ENCODE measurements around the gene LRIG1. TPM values are rescaled to one million over a fixed set of nuclear protein-coding genes. Genes with fewer than 3 reads are reported as not detected.
A peak's percentile ranks its signal among the peaks of the same experiment; 100 is the strongest.

LRIG1 gene
- total RNA-seq, 1 donor from 2014 or later: 30.2 TPM

GRCh38 chr3:66393333-66394005 is 107.4 kb downstream of the LRIG1 start:
- Mint-ChIP-seq H3K4me1 (ENCODE audit: low read depth, unreplicated experiment) (peaks cover 12% of the 10 kb centered on the region), H3K27ac (ENCODE audit: unreplicated experiment) (no peak overlapping the region), H3K27me3 (ENCODE audit: unreplicated experiment) (peaks cover 4% of the 10 kb centered on the region), H3K4me3 (ENCODE audit: unreplicated experiment) (no peak overlapping the region), H3K9me3 (ENCODE audit: unreplicated experiment) (peaks cover 2% of the 10 kb centered on the region), H3K36me3 (ENCODE audit: unreplicated experiment) (peaks cover 13% of the 10 kb centered on the region)
- DNase-seq: no peak
- no peak for TF ChIP-seq CTCF (IDR thresholded peaks at IDR 0.05; ENCODE audit: partially characterized antibody, unreplicated experiment)

- Mint-ChIP-seq H3K4me3 (ENCODE audit: unreplicated experiment) (no peak overlapping the region), H3K4me1 (ENCODE audit: low read depth, unreplicated experiment) (peaks cover 11% of the 10 kb centered on the region), H3K36me3 (ENCODE audit: unreplicated experiment) (peaks cover 18% of the 10 kb centered on the region), H3K27ac (ENCODE audit: unreplicated experiment) (no peak overlapping the region), H3K9me3 (ENCODE audit: unreplicated experiment) (peaks cover 2% of the 10 kb centered on the region), H3K27me3 (ENCODE audit: unreplicated experiment) (peaks cover 4% of the 10 kb centered on the region)
- no peak for TF ChIP-seq CTCF (IDR thresholded peaks at IDR 0.05; ENCODE audit: partially characterized antibody, unreplicated experiment)
- DNase-seq: no peak
Measured at GRCh38 chr3:66392966-66393332, 107.9 kb downstream of the LRIG1 start.

- Mint-ChIP-seq H3K9me3 (ENCODE audit: unreplicated experiment) (peaks cover 2% of the 10 kb centered on the region), H3K27me3 (ENCODE audit: unreplicated experiment) (peaks cover 2% of the 10 kb centered on the region), H3K4me1 (ENCODE audit: low read depth, unreplicated experiment) (peaks cover 7% of the 10 kb centered on the region), H3K4me3 (ENCODE audit: unreplicated experiment) (no peak overlapping the region), H3K27ac (ENCODE audit: unreplicated experiment) (no peak overlapping the region), H3K36me3 (ENCODE audit: unreplicated experiment) (peaks cover 18% of the 10 kb centered on the region)
- DNase-seq: no peak
- no peak for TF ChIP-seq CTCF (IDR thresholded peaks at IDR 0.05; ENCODE audit: partially characterized antibody, unreplicated experiment)
Measured at GRCh38 chr3:66392512-66392911, 108.3 kb downstream of the LRIG1 start.

GRCh38 chr3:66390013-66390412 is 110.8 kb downstream of the LRIG1 start:
- peaks cover 19% of the 10 kb centered on the region for H3K4me1 Mint-ChIP-seq (ENCODE audit: low read depth, unreplicated experiment)
- no peak overlapping the region for H3K4me3 Mint-ChIP-seq (ENCODE audit: unreplicated experiment)
- TF ChIP-seq CTCF (IDR thresholded peaks at IDR 0.05; ENCODE audit: partially characterized antibody, unreplicated experiment): no peak
- DNase-seq: no peak
- peaks cover 2% of the 10 kb centered on the region for H3K9me3 Mint-ChIP-seq (ENCODE audit: unreplicated experiment)
- peaks cover 11% of the 10 kb centered on the region for H3K36me3 Mint-ChIP-seq (ENCODE audit: unreplicated experiment)
- no peak overlapping the region for H3K27ac Mint-ChIP-seq (ENCODE audit: unreplicated experiment)
- peaks cover 2% of the 10 kb centered on the region for H3K27me3 Mint-ChIP-seq (ENCODE audit: unreplicated experiment)

GRCh38 chr3:66386925-66387650 is 113.7 kb downstream of the LRIG1 start:
- Mint-ChIP-seq H3K4me3 (ENCODE audit: unreplicated experiment) (no peak overlapping the region), H3K27ac (ENCODE audit: unreplicated experiment) (peak overlapping the region; percentile 69), H3K9me3 (ENCODE audit: unreplicated experiment) (peaks cover 7% of the 10 kb centered on the region), H3K36me3 (ENCODE audit: unreplicated experiment) (peaks cover 23% of the 10 kb centered on the region), H3K4me1 (ENCODE audit: low read depth, unreplicated experiment) (peaks cover 17% of the 10 kb centered on the region), H3K27me3 (ENCODE audit: unreplicated experiment) (peaks cover 9% of the 10 kb centered on the region)
- DNase-seq: peak; percentile 43
- no peak for TF ChIP-seq CTCF (IDR thresholded peaks at IDR 0.05; ENCODE audit: partially characterized antibody, unreplicated experiment)
